Bronchial epithelial cell (primary cell): Measurements from ENCODE around the gene GSG1. TPM values are rescaled to one million over a fixed set of nuclear protein-coding genes. Genes with fewer than 3 reads are reported as not detected.

Experiments used
- DNase-seq: peaks from one replicate; pipeline ENCODE4 v3.0.0-alpha.2; 2010; ENCODE audit warnings: low read depth
- FAIRE-seq: peaks from 2 replicates; lab custom pipeline; 2011; peaks lifted over from hg19 to GRCh38; lab: Jason Lieb, UNC
- H3K27me3 ChIP-seq: 2 replicates; pipeline ENCODE4 v1.5.1; 2011; ENCODE audit warnings: low read length; ENCODE audit not compliant: control insufficient read depth, insufficient read depth
- H3K36me3 ChIP-seq: 2 replicates; pipeline ENCODE4 v1.5.1; 2011; ENCODE audit warnings: low read length; ENCODE audit not compliant: control insufficient read depth, insufficient read depth
- H3K4me3 ChIP-seq: 2 replicates; pipeline ENCODE4 v1.5.1; 2011; ENCODE audit warnings: mild to moderate bottlenecking, low read depth, low read length, control low read depth
- total RNA-seq: library from RNA; depleted of rRNA; stranded (reverse); fragments of >200 nt; gene quantifications from 2 replicates; pipeline ENCODE4 v1.2.1, GENCODE V29; 2014
- TF ChIP-seq, protein P1 (sequence below): IDR thresholded peaks from 2 replicates; pipeline ENCODE4 v1.5.1; 2011; ENCODE audit warnings: mild to moderate bottlenecking, moderate library complexity, low read length, control low read depth, inconsistent platforms; ENCODE audit not compliant: insufficient read depth, severe bottlenecking

Gene GSG1
- total RNA-seq, 1 donor from 2014 or later, result not detected

DNA sequence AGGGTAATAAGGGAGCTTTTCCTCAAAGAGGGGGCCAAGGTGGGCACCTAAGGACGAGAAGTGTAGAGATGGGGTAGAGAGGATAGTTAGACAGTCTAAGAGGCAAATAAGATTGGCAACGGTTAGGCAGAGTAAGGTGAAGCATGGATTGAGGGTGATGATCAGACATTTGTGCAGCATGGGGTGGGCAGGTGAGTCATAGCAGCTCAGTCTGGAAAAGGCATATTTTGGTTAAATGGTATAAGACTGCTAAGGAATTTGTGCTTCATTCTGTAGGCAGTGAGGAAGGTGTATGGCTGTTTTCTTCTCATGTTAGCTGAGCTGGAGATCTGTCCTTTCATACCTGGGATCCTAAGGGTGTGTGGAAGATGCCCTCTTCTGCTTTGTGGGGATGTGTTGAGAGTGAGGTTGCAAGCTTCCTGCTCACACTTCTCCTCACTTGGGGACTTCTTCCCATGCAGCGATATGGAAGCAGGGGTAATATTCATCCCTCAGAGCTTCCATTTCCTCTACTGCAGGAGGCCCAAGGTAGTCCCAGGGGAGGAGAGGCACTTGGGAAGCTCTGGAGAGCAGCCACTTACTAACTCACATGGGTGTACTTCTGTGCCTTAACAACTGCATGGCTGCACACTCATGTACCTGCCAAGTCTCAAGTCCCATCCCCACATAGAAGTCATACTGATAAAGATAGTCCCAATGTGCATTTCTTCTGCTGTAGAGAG is 28.9 kb downstream of the GSG1 start:
- DNase-seq, result no peak
- H3K27me3 ChIP-seq, result no peaks in the 10 kb centered on the region
- no peaks in the 10 kb centered on the region for H3K36me3 ChIP-seq
- peak; percentile 89 for FAIRE-seq
- TF ChIP-seq, protein P1, sequence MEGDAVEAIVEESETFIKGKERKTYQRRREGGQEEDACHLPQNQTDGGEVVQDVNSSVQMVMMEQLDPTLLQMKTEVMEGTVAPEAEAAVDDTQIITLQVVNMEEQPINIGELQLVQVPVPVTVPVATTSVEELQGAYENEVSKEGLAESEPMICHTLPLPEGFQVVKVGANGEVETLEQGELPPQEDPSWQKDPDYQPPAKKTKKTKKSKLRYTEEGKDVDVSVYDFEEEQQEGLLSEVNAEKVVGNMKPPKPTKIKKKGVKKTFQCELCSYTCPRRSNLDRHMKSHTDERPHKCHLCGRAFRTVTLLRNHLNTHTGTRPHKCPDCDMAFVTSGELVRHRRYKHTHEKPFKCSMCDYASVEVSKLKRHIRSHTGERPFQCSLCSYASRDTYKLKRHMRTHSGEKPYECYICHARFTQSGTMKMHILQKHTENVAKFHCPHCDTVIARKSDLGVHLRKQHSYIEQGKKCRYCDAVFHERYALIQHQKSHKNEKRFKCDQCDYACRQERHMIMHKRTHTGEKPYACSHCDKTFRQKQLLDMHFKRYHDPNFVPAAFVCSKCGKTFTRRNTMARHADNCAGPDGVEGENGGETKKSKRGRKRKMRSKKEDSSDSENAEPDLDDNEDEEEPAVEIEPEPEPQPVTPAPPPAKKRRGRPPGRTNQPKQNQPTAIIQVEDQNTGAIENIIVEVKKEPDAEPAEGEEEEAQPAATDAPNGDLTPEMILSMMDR, result no peak
- H3K4me3 ChIP-seq, result no peak overlapping the region

DNA sequence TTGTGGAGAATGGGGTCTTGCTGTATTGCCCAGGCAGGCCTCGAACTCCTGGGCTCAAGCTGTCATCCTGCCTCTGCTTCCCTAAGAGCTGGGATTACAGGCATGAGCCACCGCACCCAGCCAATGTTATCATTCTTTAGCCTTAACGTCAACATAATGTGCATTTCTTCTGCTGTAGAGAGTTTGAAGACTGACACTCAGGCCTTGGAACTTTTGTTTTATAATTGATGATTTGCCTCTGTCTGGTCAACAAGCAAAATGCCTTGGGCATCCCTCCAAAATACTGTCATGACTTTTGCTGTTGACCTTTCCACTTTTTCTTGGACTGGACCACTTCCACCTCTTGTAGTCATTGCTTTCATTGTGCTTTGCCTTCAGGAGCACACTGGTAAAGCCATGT is 30.3 kb downstream of the GSG1 start:
- TF ChIP-seq, protein P1, result no peak
- Histone ChIP-seq H3K27me3 (no peaks in the 10 kb centered on the region), H3K4me3 (no peak overlapping the region), H3K36me3 (no peaks in the 10 kb centered on the region)
- DNase-seq (no peak), FAIRE-seq (no peak)

DNA sequence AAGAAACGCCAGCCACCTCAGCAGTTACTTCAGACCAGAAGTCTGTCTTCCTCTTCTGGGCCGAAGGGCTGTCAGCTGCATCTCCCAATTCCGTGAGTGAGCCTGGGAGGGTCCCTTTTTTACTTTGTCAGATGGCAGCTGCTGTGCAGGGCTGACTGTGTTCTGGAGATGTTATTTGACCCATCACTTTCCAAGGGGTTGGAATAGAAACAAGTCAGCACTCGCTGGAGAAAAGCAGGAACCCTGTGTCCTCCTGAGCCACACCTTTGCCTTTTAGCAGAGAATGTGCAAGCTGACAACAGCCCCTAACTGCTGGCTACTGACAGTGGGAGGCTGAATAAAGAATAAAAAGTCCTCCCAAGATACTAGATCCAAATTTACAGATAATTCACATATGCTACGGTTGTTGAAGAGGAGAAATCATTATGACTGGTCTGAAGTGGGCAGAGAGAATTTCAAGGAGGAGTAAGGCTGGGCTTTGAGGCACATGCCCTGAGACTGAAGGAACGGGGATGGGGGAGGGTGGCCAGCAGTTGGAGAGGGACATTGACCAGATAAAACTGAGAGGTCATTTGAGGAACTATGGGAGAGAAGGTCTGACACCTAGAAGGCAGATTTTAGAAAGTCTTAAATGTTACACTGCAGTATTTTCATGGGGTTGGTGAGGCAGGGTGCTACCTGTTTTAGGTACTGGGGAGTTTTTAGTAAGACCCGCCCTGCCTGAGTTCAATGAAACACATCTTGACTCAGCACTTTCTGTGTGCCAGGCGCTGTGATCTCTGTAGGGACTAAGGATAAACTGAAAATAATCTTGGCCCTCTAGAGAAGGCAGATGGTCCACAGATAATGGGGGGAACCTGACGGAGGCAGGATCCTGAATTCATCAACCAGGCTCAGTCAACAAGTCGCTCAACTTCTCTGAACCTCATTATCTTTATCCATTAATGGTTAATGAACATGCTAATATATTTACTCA is 31.9 kb downstream of the GSG1 start:
- TF ChIP-seq, protein P1, result no peak
- FAIRE-seq (no peak), DNase-seq (peak; percentile 71)
- no peaks in the 10 kb centered on the region for H3K27me3 ChIP-seq
- H3K4me3 ChIP-seq, result no peak overlapping the region
- H3K36me3 ChIP-seq, result no peaks in the 10 kb centered on the region

DNA sequence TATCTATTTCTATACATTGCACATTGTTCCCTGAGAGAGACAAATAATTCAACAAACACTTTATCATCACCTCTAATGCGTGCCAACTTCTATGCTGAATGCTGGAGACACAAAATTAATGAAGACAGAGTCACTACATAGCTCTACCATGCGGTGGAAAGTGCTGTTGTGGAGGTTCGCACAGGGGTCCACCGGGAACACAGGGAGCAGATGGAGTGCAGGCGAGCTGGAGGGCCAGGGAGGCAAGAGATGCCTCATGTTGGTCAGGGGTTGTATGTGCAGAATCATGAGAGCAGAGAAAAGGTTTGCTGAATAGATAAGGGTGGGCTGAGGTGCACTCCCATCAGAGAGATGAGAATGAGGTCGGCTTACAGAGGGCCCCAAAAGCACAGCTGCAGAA is 34.1 kb downstream of the GSG1 start:
- FAIRE-seq, result no peak
- TF ChIP-seq, protein P1, result no peak
- H3K36me3 ChIP-seq, result no peaks in the 10 kb centered on the region

DNA sequence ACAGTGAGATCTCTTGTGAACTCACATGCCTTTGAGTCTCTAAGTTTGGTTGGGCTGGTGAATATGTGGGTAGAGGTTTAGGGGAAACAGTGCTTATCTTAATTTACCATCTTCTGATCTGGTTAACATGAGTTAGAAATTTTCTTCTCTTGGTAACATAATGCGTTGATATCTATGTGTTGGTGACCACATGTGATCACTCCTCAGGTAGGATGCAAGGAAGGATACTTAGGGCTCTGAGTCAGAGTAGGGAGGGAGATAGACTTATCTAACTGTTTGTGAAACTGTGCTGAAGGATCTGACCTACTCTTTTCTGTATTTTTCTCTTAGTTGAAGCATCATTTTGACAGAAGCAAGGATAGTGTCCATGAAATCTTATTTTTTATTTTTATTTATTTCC is 36.1 kb downstream of the GSG1 start:
- no peak overlapping the region for H3K4me3 ChIP-seq
- H3K27me3 ChIP-seq, result no peaks in the 10 kb centered on the region
- TF ChIP-seq, protein P1, result no peak
- H3K36me3 ChIP-seq, result no peaks in the 10 kb centered on the region
- no peak for FAIRE-seq
- DNase-seq, result no peak

More for the DNA sequence above, 34.1 kb downstream of the GSG1 start:
- H3K4me3 ChIP-seq, result no peak overlapping the region
- no peak for DNase-seq
- no peaks in the 10 kb centered on the region for H3K27me3 ChIP-seq
